Measurements from ENCODE around the gene IL20RA. TPM values are rescaled to one million over a fixed set of nuclear protein-coding genes. Genes with fewer than 3 reads are reported as not detected.

Gene IL20RA
- total RNA-seq, 6 donors from 2014 or later: 7.5 to 44.8 (median 9.7) TPM

GRCh38 chr6:137001977-137002302, 42.8 kb downstream of the IL20RA start:
- no peaks in the 10 kb centered on the region for H3K4me1 ChIP-seq
- no peaks in the 10 kb centered on the region for H3K36me3 ChIP-seq
- H3K27me3 ChIP-seq: no peaks in the 10 kb centered on the region
- no peak overlapping the region for H3K27ac ChIP-seq
- H3K9me3 ChIP-seq: no peaks in the 10 kb centered on the region
- TF ChIP-seq POLR2A (IDR thresholded peaks at IDR 0.05) (no peak), EP300 (IDR thresholded peaks at IDR 0.05) (no peak), POLR2AphosphoS5 (IDR thresholded peaks at IDR 0.05) (no peak)
- TF ChIP-seq, protein P1, sequence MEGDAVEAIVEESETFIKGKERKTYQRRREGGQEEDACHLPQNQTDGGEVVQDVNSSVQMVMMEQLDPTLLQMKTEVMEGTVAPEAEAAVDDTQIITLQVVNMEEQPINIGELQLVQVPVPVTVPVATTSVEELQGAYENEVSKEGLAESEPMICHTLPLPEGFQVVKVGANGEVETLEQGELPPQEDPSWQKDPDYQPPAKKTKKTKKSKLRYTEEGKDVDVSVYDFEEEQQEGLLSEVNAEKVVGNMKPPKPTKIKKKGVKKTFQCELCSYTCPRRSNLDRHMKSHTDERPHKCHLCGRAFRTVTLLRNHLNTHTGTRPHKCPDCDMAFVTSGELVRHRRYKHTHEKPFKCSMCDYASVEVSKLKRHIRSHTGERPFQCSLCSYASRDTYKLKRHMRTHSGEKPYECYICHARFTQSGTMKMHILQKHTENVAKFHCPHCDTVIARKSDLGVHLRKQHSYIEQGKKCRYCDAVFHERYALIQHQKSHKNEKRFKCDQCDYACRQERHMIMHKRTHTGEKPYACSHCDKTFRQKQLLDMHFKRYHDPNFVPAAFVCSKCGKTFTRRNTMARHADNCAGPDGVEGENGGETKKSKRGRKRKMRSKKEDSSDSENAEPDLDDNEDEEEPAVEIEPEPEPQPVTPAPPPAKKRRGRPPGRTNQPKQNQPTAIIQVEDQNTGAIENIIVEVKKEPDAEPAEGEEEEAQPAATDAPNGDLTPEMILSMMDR (IDR thresholded peaks at IDR 0.05): no peak
- WGBS, 2 donors: 72 to 77% methylated on average over 7 of the region's 7 CpGs
- ATAC-seq (ENCODE audit: low FRiP score in 2 of 2): no peak
- no peak for DNase-seq
- no peak overlapping the region for H3K4me3 ChIP-seq

DNA sequence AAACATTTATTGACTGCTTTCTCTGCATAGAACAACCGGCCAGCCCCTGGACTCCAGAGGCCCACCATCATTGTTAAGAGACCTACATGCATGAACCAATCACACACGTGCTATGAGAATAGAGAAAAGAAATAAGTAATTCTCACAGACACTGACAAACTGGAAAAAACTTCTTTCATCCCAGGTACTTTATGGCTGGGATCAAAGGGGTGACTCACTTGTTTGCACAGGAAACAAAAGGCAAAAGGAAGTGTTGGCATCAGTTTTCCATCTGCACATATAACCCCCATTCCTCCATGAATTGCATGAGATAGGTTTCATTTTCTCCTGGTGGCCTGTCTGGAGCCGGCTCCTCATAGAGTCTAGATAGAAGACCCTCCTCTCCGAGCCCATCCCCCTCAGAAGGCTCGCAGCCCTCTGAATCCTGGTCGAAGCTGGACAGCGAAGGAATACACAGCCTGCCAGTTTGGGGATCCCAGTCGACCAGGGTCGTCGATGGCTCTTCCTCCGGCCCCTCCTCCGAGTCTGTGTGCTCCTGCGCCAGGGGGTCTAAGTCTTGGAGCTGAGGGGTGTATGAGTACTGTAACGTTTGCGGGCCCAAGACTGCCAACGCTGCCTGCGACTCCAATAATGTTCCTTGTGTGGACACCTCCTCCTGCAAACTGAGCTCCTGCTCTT, 43.3 kb downstream of the IL20RA start:
- Histone ChIP-seq H3K36me3 (no peaks in the 10 kb centered on the region), H3K9me3 (no peaks in the 10 kb centered on the region), H3K4me3 (no peak overlapping the region), H3K27me3 (no peaks in the 10 kb centered on the region), H3K27ac (no peak overlapping the region), H3K4me1 (no peaks in the 10 kb centered on the region)
- WGBS, 2 donors: 60 to 65% methylated on average over 17 of the region's 17 CpGs
- DNase-seq (no peak), ATAC-seq (ENCODE audit: low FRiP score in 2 of 2) (peak in 1 of 2 donors; percentile 19)
- TF ChIP-seq POLR2AphosphoS5 (IDR thresholded peaks at IDR 0.05) (no peak), EP300 (IDR thresholded peaks at IDR 0.05) (no peak), POLR2A (IDR thresholded peaks at IDR 0.05) (no peak)
- TF ChIP-seq, protein P1 (IDR thresholded peaks at IDR 0.05): no peak

- WGBS, 2 donors: 52% methylated on average over 3 of the region's 3 CpGs
- H3K27me3 ChIP-seq: no peaks in the 10 kb centered on the region
- ATAC-seq (ENCODE audit: low FRiP score in 2 of 2) (no peak), DNase-seq (no peak)
- no peak overlapping the region for H3K4me3 ChIP-seq
- H3K36me3 ChIP-seq: no peaks in the 10 kb centered on the region
- no peaks in the 10 kb centered on the region for H3K4me1 ChIP-seq
- H3K27ac ChIP-seq: no peak overlapping the region
- no peaks in the 10 kb centered on the region for H3K9me3 ChIP-seq
- TF ChIP-seq, protein P1 (IDR thresholded peaks at IDR 0.05): no peak
- TF ChIP-seq EP300 (IDR thresholded peaks at IDR 0.05) (no peak), POLR2A (IDR thresholded peaks at IDR 0.05) (no peak), POLR2AphosphoS5 (IDR thresholded peaks at IDR 0.05) (no peak)
Observed at GRCh38 chr6:137000825-137001224, 43.9 kb downstream of the IL20RA start.

GRCh38 chr6:136995521-136995920, 49.2 kb downstream of the IL20RA start:
- Histone ChIP-seq H3K9me3 (no peaks in the 10 kb centered on the region), H3K4me3 (no peak overlapping the region), H3K27me3 (peaks cover 0 to 3% (median 0%) of the 10 kb centered on the region in 4 donors), H3K27ac (no peak overlapping the region), H3K36me3 (no peaks in the 10 kb centered on the region), H3K4me1 (no peaks in the 10 kb centered on the region)
- DNase-seq: no peak
- ATAC-seq (ENCODE audit: low FRiP score in 2 of 2): no peak
- TF ChIP-seq POLR2A (IDR thresholded peaks at IDR 0.05) (no peak), POLR2AphosphoS5 (IDR thresholded peaks at IDR 0.05) (no peak), EP300 (IDR thresholded peaks at IDR 0.05) (no peak)
- TF ChIP-seq, protein P1 (IDR thresholded peaks at IDR 0.05): no peak

- Histone ChIP-seq H3K36me3 (no peaks in the 10 kb centered on the region), H3K4me1 (peaks cover 3 to 5% (median 4%) of the 10 kb centered on the region in 4 donors), H3K27me3 (peaks cover 0 to 11% (median 2%) of the 10 kb centered on the region in 4 donors), H3K27ac (no peak overlapping the region), H3K4me3 (no peak overlapping the region), H3K9me3 (no peaks in the 10 kb centered on the region)
- TF ChIP-seq POLR2A (IDR thresholded peaks at IDR 0.05) (no peak), POLR2AphosphoS5 (IDR thresholded peaks at IDR 0.05) (no peak), EP300 (IDR thresholded peaks at IDR 0.05) (no peak)
- TF ChIP-seq, protein P1 (IDR thresholded peaks at IDR 0.05): no peak
- DNase-seq (no peak), ATAC-seq (ENCODE audit: low FRiP score in 2 of 2) (no peak)
- WGBS, 2 donors: 45 to 56% methylated on average over 5 of the region's 5 CpGs
Observed at GRCh38 chr6:136994782-136995181, 50.0 kb downstream of the IL20RA start.
